ENCODE results near the gene PP2D1. TPM values are rescaled to one million over a fixed set of nuclear protein-coding genes. Genes with fewer than 3 reads are reported as not detected.

PP2D1 gene
- total and polyA plus RNA-seq, 9 of the 15 experiments (the other 6 are each of a cell fraction or from before 2014, with no cell fraction given): 0.07 to 0.10 TPM; not detected in 7

GRCh38 chr3:19967812-19968211 lies 44.3 kb downstream of the PP2D1 start (continued):
- TF ChIP-seq ZBTB26 (CRISPR knock-in tag; IDR thresholded peaks at IDR 0.05): no peak
- no peak for TF ChIP-seq RBM39 (optimal IDR thresholded peaks at IDR 0.05; ENCODE audit: low read depth, low read length)
- TF ChIP-seq, protein P1, sequence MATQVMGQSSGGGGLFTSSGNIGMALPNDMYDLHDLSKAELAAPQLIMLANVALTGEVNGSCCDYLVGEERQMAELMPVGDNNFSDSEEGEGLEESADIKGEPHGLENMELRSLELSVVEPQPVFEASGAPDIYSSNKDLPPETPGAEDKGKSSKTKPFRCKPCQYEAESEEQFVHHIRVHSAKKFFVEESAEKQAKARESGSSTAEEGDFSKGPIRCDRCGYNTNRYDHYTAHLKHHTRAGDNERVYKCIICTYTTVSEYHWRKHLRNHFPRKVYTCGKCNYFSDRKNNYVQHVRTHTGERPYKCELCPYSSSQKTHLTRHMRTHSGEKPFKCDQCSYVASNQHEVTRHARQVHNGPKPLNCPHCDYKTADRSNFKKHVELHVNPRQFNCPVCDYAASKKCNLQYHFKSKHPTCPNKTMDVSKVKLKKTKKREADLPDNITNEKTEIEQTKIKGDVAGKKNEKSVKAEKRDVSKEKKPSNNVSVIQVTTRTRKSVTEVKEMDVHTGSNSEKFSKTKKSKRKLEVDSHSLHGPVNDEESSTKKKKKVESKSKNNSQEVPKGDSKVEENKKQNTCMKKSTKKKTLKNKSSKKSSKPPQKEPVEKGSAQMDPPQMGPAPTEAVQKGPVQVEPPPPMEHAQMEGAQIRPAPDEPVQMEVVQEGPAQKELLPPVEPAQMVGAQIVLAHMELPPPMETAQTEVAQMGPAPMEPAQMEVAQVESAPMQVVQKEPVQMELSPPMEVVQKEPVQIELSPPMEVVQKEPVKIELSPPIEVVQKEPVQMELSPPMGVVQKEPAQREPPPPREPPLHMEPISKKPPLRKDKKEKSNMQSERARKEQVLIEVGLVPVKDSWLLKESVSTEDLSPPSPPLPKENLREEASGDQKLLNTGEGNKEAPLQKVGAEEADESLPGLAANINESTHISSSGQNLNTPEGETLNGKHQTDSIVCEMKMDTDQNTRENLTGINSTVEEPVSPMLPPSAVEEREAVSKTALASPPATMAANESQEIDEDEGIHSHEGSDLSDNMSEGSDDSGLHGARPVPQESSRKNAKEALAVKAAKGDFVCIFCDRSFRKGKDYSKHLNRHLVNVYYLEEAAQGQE (IDR thresholded peaks at IDR 0.05; ENCODE audit: borderline replicate concordance): no peak
- TF ChIP-seq, protein P1 (CRISPR knock-in tag; IDR thresholded peaks at IDR 0.05; ENCODE audit: low read depth): no peak
- TF ChIP-seq TCF7L2 (IDR thresholded peaks at IDR 0.05; ENCODE audit: low read depth, low read length): no peak
- no peak for TF ChIP-seq NR1H2 (CRISPR knock-in tag; IDR thresholded peaks at IDR 0.05)
- peak; percentile 62 for TF ChIP-seq TAL1 (IDR thresholded peaks at IDR 0.05)
- TF ChIP-seq CBX3 (IDR thresholded peaks at IDR 0.05; ENCODE audit: borderline replicate concordance in 1 of 2, low read length in 2 of 2): no peak
- no peak for TF ChIP-seq COPS2 (conservative IDR thresholded peaks at IDR 0.05)
- TF ChIP-seq MBD2 (IDR thresholded peaks at IDR 0.05; ENCODE audit: borderline replicate concordance, low read depth): no peak
- TF ChIP-seq, protein P2, sequence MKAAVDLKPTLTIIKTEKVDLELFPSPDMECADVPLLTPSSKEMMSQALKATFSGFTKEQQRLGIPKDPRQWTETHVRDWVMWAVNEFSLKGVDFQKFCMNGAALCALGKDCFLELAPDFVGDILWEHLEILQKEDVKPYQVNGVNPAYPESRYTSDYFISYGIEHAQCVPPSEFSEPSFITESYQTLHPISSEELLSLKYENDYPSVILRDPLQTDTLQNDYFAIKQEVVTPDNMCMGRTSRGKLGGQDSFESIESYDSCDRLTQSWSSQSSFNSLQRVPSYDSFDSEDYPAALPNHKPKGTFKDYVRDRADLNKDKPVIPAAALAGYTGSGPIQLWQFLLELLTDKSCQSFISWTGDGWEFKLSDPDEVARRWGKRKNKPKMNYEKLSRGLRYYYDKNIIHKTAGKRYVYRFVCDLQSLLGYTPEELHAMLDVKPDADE (conservative IDR thresholded peaks at IDR 0.05; ENCODE audit: control insufficient read depth, low read depth, low read length): no peak
- TF ChIP-seq NBN (IDR thresholded peaks at IDR 0.05; ENCODE audit: low read depth): no peak
- TF ChIP-seq DDX20 (tag; IDR thresholded peaks at IDR 0.05; ENCODE audit: low read depth): no peak
- no peak for TF ChIP-seq XRCC5 (IDR thresholded peaks at IDR 0.05; ENCODE audit: low read depth, low read length)
- TF ChIP-seq NCOR1 (IDR thresholded peaks at IDR 0.05): peak; percentile 39; the same call in 1 of the 2 replicates
- TF ChIP-seq RBM25 (IDR thresholded peaks at IDR 0.05; ENCODE audit: low read depth, low read length, severe bottlenecking): no peak
- TF ChIP-seq NR2C2 (CRISPR knock-in tag; IDR thresholded peaks at IDR 0.05): no peak
- no peak for TF ChIP-seq NR2C2 (tag; IDR thresholded peaks at IDR 0.05)
- peak in 1 of 2 experiments; percentile 40; a peak in 1 of 4 replicates for TF ChIP-seq RCOR1 (IDR thresholded peaks at IDR 0.05; ENCODE audit: borderline replicate concordance in 1 of 2, low read depth in 2 of 2, low read length in 2 of 2)
- TF ChIP-seq CBFA2T2 (conservative IDR thresholded peaks at IDR 0.05): peak; percentile 64

Data from K562 (cell line).